ENCODE measurements around the gene GLI1. TPM values are rescaled to one million over a fixed set of nuclear protein-coding genes. Genes with fewer than 3 reads are reported as not detected.

GLI1 gene
- total RNA-seq, 1 experiment from 2014 or later = 25.8 TPM

GRCh38 chr12:57518920-57519795 is 59.6 kb downstream of the GLI1 start:
- Histone ChIP-seq H4K91ac (ENCODE audit: insufficient read length, low read depth, low read length) (no peak overlapping the region), H4K20me1 (ENCODE audit: control insufficient read depth, insufficient read depth, insufficient read length) (no peaks in the 10 kb centered on the region), H3K4ac (ENCODE audit: low read depth, low read length) (no peak overlapping the region), H4K8ac (replicated peaks; ENCODE audit: insufficient read length, low read depth, low read length) (no peak overlapping the region), H2BK15ac (ENCODE audit: low read depth, low read length) (no peak overlapping the region), H2BK20ac (ENCODE audit: low read depth, low read length, poor library complexity, severe bottlenecking) (no peak overlapping the region), H3K23me2 (ENCODE audit: insufficient read length, low read depth, low read length, poor library complexity, severe bottlenecking) (peaks cover 22% of the 10 kb centered on the region), H2BK120ac (ENCODE audit: low read depth, low read length, poor library complexity, severe bottlenecking) (no peak overlapping the region), H3K23ac (ENCODE audit: insufficient read length, low read depth, low read length) (no peak overlapping the region), H2AK5ac (ENCODE audit: insufficient read length, low read length) (no peak overlapping the region), H2BK12ac (ENCODE audit: insufficient read length, low read depth, low read length) (no peak overlapping the region), H3K79me1 (ENCODE audit: insufficient read depth, low read depth, low read length, poor library complexity, severe bottlenecking) (no peaks in the 10 kb centered on the region), H4K5ac (ENCODE audit: insufficient read length, low read depth, low read length) (no peak overlapping the region), H3K9ac (ENCODE audit: extremely low read depth, insufficient read length, low read length) (peak overlapping the region; percentile 94), H2BK5ac (ENCODE audit: insufficient read length, low read length) (no peak overlapping the region), H3K9me3 (ENCODE audit: control insufficient read depth, low read depth, low read length) (no peaks in the 10 kb centered on the region), H3K56ac (ENCODE audit: insufficient read length, low read depth, low read length) (no peak overlapping the region), H3K14ac (ENCODE audit: insufficient read depth, low read length) (peak overlapping the region; percentile 72; the same call in 1 of the 2 replicates), H3K18ac (ENCODE audit: insufficient read length, low read depth, low read length) (no peak overlapping the region), H3K79me2 (ENCODE audit: insufficient read depth, low read length) (0 out of 2 replicates have a peak, but pooled peaks cover 1% of the 10 kb centered on the region), H3K27me3 (ENCODE audit: insufficient read depth, low read length) (no peaks in the 10 kb centered on the region), H3K4me1 (ENCODE audit: insufficient read depth, low read length) (peaks cover 3% of the 10 kb centered on the region; the same call in 1 of the 2 replicates), H3K4me2 (ENCODE audit: insufficient read depth, insufficient read length, low read length) (peak overlapping the region; percentile 87), H3T11ph (ENCODE audit: low read length) (no peak overlapping the region), H2AFZ (ENCODE audit: low read length) (no peak overlapping the region), H3K27ac (ENCODE audit: insufficient read length, low read depth, low read length) (peak overlapping the region; percentile 90)
- H3K4me1 Mint-ChIP-seq = peaks cover 33 to 40% of the 10 kb centered on the region in 2 experiments
- no peaks in the 10 kb centered on the region for H3K9me3 Mint-ChIP-seq
- H3K36me3 Mint-ChIP-seq (ENCODE audit: insufficient read depth in 1 of 3, low read depth in 3 of 3) = peaks cover 40 to 55% (median 54%) of the 10 kb centered on the region in 3 experiments
- peak overlapping the region; percentile 93 to 96 for H3K4me3 Mint-ChIP-seq
- peak overlapping the region; percentile 88 to 99 (median 90) for H3K27ac Mint-ChIP-seq
- no peaks in the 10 kb centered on the region; the same call in 1 of the 2 replicates for H3K27me3 Mint-ChIP-seq (ENCODE audit: low read depth)
- WGBS (ENCODE audit: extremely low coverage, insufficient read length, low lambda C conversion rate) = no CpG with 5 or more reads among the region's 7 CpGs
- TF ChIP-seq CTCF (conservative IDR thresholded peaks at IDR 0.05) = no peak
- no peak for DNase-seq

Data from H9 (cell line).